ENCODE results near the gene SPINK4.

Gene SPINK4

GRCh38 chr9:33294670-33295432 lies 54.9 kb downstream of the SPINK4 start:
- no peaks in the 10 kb centered on the region for H3K27me3 ChIP-seq (ENCODE audit: control insufficient read depth in 1 of 2, insufficient read depth in 2 of 2, low read length in 2 of 2)
- H3K4me1 ChIP-seq (ENCODE audit: control insufficient read depth, insufficient read depth, low read length), result peaks cover 26% of the 10 kb centered on the region
- H3K27ac ChIP-seq (ENCODE audit: low read length), result no peak overlapping the region
- H3K4me3 ChIP-seq (ENCODE audit: low read length in 2 of 2), result no peak overlapping the region
- H3K9ac ChIP-seq (ENCODE audit: low read length in 2 of 2), result no peak overlapping the region
- H3K36me3 ChIP-seq (ENCODE audit: control insufficient read depth in 2 of 2, insufficient read depth in 2 of 2, low read length in 2 of 2), result peaks cover 43 to 46% of the 10 kb centered on the region in 2 donors
- no peaks in the 10 kb centered on the region for H3K9me3 ChIP-seq (ENCODE audit: control insufficient read depth in 2 of 2, low read length in 2 of 2)

DNA sequence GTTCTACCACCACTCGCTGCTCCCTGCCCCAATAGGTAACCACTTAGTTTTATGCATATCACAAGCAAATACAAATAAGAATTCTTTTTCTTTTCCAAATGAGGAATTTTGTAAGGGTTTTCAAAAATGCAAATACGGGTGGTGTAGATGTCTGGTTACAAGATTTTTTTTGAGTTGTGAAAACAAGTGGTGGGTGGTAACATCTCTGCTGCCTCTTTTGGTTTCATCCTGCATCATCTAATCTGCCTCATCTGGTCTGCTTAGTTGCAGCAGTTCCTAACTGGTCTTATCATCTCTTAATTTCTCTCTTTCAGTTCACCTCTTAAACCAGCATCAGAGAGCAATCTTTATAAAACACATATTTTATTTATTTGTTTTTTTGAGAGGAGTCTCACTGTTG lies 55.6 kb downstream of the SPINK4 start:
- H3K27ac ChIP-seq (ENCODE audit: low read length), result no peak overlapping the region
- peaks cover 23% of the 10 kb centered on the region for H3K4me1 ChIP-seq (ENCODE audit: control insufficient read depth, insufficient read depth, low read length)
- no peak overlapping the region for H3K9ac ChIP-seq (ENCODE audit: low read length in 2 of 2)
- H3K36me3 ChIP-seq (ENCODE audit: control insufficient read depth in 2 of 2, insufficient read depth in 2 of 2, low read length in 2 of 2), result peaks cover 43 to 46% of the 10 kb centered on the region in 2 donors
- no peaks in the 10 kb centered on the region for H3K9me3 ChIP-seq (ENCODE audit: control insufficient read depth in 2 of 2, low read length in 2 of 2)
- H3K27me3 ChIP-seq (ENCODE audit: control insufficient read depth in 1 of 2, insufficient read depth in 2 of 2, low read length in 2 of 2), result no peaks in the 10 kb centered on the region
- no peak overlapping the region for H3K4me3 ChIP-seq (ENCODE audit: low read length in 2 of 2)

DNA sequence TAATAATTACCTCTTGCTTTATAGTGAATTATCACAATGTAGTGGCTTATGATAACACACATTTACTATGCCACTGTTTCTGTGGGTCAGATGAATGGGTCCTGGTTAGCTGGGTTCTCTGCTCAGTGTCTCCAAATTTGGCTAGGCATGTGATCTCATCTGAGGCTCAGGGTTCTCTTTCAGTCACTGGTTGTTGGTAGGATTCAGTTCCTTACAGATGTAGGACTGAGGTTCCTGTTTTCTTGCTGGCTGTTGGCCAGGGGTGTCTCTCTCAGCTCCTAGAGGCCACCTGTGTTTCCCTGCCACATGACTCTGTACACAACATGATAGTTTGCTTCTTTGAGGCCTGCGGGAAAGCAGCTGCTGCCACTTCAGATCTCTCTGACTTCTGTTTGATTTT lies 57.5 kb downstream of the SPINK4 start:
- no peaks in the 10 kb centered on the region for H3K27me3 ChIP-seq (ENCODE audit: control insufficient read depth in 1 of 2, insufficient read depth in 2 of 2, low read length in 2 of 2)
- no peak overlapping the region for H3K9ac ChIP-seq (ENCODE audit: low read length in 2 of 2)
- peaks cover 11% of the 10 kb centered on the region for H3K4me1 ChIP-seq (ENCODE audit: control insufficient read depth, insufficient read depth, low read length)
- no peaks in the 10 kb centered on the region for H3K9me3 ChIP-seq (ENCODE audit: control insufficient read depth in 2 of 2, low read length in 2 of 2)
- no peak overlapping the region for H3K4me3 ChIP-seq (ENCODE audit: low read length in 2 of 2)
- H3K27ac ChIP-seq (ENCODE audit: low read length), result no peak overlapping the region
- peaks cover 48 to 53% of the 10 kb centered on the region in 2 donors for H3K36me3 ChIP-seq (ENCODE audit: control insufficient read depth in 2 of 2, insufficient read depth in 2 of 2, low read length in 2 of 2)

Data from stomach smooth muscle (tissue), 2 donors.